Measurements from ENCODE around the gene ZNRF3.
A peak's percentile ranks its signal among the peaks of the same experiment; 100 is the strongest.
"Not testable (repeated sequence)": the region's sequence is repeated elsewhere in the genome, so short reads cannot be mapped to it uniquely, and the experiment has no call there.

Gene ZNRF3

DNA sequence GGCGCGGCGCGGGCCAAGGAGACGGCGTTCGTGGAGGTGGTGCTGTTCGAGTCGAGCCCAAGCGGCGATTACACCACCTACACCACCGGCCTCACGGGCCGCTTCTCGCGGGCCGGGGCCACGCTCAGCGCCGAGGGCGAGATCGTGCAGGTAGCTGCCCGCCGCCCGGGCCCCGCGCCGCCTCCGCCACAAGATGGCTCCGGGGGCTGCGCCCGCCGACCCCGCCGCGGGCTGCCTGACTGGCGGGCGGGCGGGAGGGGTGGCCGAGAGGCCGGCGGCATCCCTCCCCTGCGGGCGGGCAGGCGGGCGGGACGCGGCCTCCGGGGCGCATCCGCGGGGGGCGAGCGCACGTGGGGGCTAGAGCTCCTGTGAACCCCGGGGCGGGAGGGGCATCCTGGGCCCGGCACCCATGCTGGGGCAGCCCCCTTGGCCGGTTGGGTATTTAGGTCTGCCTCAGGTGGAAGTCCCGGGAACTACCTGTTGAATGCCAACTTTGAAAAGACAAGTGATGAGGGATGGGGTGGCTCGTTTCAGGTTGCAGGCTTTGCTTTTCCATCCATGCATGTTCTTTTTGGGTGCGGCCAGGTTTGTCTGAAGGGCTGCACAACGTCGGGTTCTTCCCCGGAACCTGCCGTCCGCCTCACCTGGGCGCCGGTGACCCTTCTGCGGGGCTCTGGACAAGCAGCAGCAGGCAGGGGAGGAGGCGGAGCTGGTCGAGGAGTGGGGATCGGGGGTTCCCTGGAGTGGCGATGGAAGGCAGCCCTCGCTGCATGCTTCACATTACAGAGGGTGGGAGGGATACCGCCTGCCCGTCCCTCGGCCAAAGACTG, 760 bp downstream of the ZNRF3 start:
- DNase-seq (ENCODE audit: low spot score), result peak; percentile 21
- Histone ChIP-seq H3K23ac (ENCODE audit: low read depth, low read length, poor library complexity) (no peak overlapping the region), H3K4ac (ENCODE audit: low read length) (no peak overlapping the region), H3K14ac (ENCODE audit: low read length) (peak overlapping the region; percentile 56), H3K27me3 (ENCODE audit: control insufficient read depth in 3 of 3, insufficient read depth in 3 of 3, low read depth in 1 of 3, low read length in 3 of 3) (no peaks in the 10 kb centered on the region), H2AFZ (ENCODE audit: low read length) (peak overlapping the region; percentile 54), H3K27ac (replicated peaks; ENCODE audit: low read length) (peak overlapping the region; percentile 63), H3K4me3 (ENCODE audit: low read length in 2 of 2) (peak overlapping the region; percentile 67 to 90), H2BK15ac (ENCODE audit: low read length) (peak overlapping the region; percentile 30), H4K8ac (ENCODE audit: low read depth, low read length) (no peak overlapping the region), H3K9me3 (replicated peaks in 1 of 2; ENCODE audit: control insufficient read depth in 2 of 2, insufficient read depth in 1 of 2, low read depth in 1 of 2, low read length in 2 of 2) (peaks cover 0 to 1% of the 10 kb centered on the region in 2 donors), H2AK5ac (ENCODE audit: low read depth, low read length) (peak overlapping the region; percentile 90), H3K4me2 (ENCODE audit: insufficient read depth, low read length, poor library complexity, severe bottlenecking) (peak overlapping the region; percentile 97), H3K36me3 (replicated peaks in 1 of 2; ENCODE audit: control insufficient read depth in 2 of 2, insufficient read depth in 2 of 2, low read length in 2 of 2) (no peaks in the 10 kb centered on the region), H3K9ac (ENCODE audit: low read depth, low read length, poor library complexity) (peak overlapping the region; percentile 96), H2BK120ac (ENCODE audit: low read depth, low read length) (no peak overlapping the region), H3K79me1 (ENCODE audit: low read depth, low read length) (peaks cover 7% of the 10 kb centered on the region), H3K4me1 (ENCODE audit: control insufficient read depth in 2 of 2, insufficient read depth in 1 of 2, low read depth in 1 of 2, low read length in 2 of 2) (peaks cover 10 to 24% of the 10 kb centered on the region in 2 donors), H3K18ac (ENCODE audit: low read length) (peak overlapping the region; percentile 96), H4K91ac (ENCODE audit: low read depth, low read length, poor library complexity) (no peak overlapping the region), H2BK5ac (ENCODE audit: low read length) (peak overlapping the region; percentile 24), H2BK12ac (ENCODE audit: low read length) (no peak overlapping the region)
- WGBS, 2 donors (ENCODE audit: extremely low coverage in 2 of 2, insufficient read length in 2 of 2, insufficient replicate concordance in 1 of 2), result no CpG with 5 or more reads among the region's 78 CpGs

DNA sequence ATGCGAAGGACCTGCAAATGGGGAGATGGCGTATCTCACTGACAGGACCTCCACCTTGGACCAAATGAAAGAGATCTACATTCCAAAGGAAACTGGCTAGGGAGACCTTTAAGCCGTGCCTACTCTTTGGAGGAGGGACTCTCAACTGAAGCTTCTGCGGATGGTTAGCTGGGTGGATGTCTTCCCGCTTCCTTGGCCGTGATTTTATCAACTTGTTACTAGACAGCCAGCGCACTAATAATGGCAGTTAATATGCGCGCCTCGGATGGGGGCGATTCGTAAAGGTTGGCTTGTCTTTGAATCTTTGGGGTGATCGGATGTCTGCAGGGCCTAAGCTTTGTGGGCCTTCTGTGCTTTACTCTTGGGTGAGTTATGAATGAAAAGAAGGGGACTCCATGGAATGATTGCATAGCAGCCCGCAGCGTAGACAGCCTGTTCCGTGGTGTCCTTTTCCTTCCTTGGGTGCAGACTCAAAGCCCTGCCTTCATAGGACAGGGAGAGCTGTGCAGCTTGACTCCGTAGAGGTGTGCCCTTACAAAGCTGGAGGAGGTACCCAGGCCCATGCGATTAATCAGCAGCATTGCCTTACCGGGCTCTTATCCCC, 1.5 kb downstream of the ZNRF3 start:
- Histone ChIP-seq H3K4me1 (ENCODE audit: control insufficient read depth in 2 of 2, insufficient read depth in 1 of 2, low read depth in 1 of 2, low read length in 2 of 2) (peaks cover 10 to 27% of the 10 kb centered on the region in 2 donors), H2AK5ac (ENCODE audit: low read depth, low read length) (no peak overlapping the region), H3K18ac (ENCODE audit: low read length) (no peak overlapping the region), H3K4ac (ENCODE audit: low read length) (no peak overlapping the region), H3K14ac (ENCODE audit: low read length) (peak overlapping the region; percentile 57), H2BK120ac (ENCODE audit: low read depth, low read length) (no peak overlapping the region), H3K4me3 (ENCODE audit: low read length in 2 of 2) (peak overlapping the region; percentile 67 to 90), H2BK15ac (ENCODE audit: low read length) (no peak overlapping the region), H3K27ac (replicated peaks; ENCODE audit: low read length) (no peak overlapping the region), H3K36me3 (replicated peaks in 1 of 2; ENCODE audit: control insufficient read depth in 2 of 2, insufficient read depth in 2 of 2, low read length in 2 of 2) (peaks cover 0 to 4% of the 10 kb centered on the region in 2 donors), H2BK12ac (ENCODE audit: low read length) (no peak overlapping the region), H3K4me2 (ENCODE audit: insufficient read depth, low read length, poor library complexity, severe bottlenecking) (peak overlapping the region; percentile 97), H3K79me1 (ENCODE audit: low read depth, low read length) (peaks cover 9% of the 10 kb centered on the region), H3K27me3 (ENCODE audit: control insufficient read depth in 3 of 3, insufficient read depth in 3 of 3, low read depth in 1 of 3, low read length in 3 of 3) (no peaks in the 10 kb centered on the region), H2BK5ac (ENCODE audit: low read length) (no peak overlapping the region), H3K9ac (ENCODE audit: low read depth, low read length, poor library complexity) (no peak overlapping the region), H3K23ac (ENCODE audit: low read depth, low read length, poor library complexity) (no peak overlapping the region), H2AFZ (ENCODE audit: low read length) (no peak overlapping the region), H4K8ac (ENCODE audit: low read depth, low read length) (no peak overlapping the region), H4K91ac (ENCODE audit: low read depth, low read length, poor library complexity) (no peak overlapping the region), H3K9me3 (replicated peaks in 1 of 2; ENCODE audit: control insufficient read depth in 2 of 2, insufficient read depth in 1 of 2, low read depth in 1 of 2, low read length in 2 of 2) (peaks cover 0 to 1% of the 10 kb centered on the region in 2 donors)
- WGBS, 2 donors (ENCODE audit: extremely low coverage in 2 of 2, insufficient read length in 2 of 2, insufficient replicate concordance in 1 of 2), result no CpG with 5 or more reads among the region's 19 CpGs
- no peak for DNase-seq (ENCODE audit: low spot score)

DNA sequence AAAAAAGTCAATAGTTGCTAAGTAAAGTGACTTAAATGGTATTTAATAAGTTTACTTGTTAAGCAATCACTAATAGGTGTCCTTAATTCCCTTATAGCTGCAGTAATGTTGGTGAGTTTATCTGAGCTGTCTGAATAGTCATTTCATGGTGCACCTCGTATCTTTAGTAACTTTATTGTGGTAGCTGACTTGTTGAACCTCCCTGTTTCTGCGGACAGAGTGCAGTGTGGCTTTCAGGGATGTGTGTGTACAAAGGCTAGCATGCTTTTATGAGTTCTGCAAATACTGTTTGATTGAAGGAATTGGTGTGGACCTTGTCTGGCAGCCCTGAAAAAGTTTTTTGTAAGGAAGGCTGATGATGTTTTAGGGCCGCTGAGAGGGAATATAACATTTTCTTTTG, 2.6 kb downstream of the ZNRF3 start:
- H2BK120ac ChIP-seq (ENCODE audit: low read depth, low read length), result no peak overlapping the region
- no peak overlapping the region for H3K18ac ChIP-seq (ENCODE audit: low read length)
- no CpG with 5 or more reads among the region's 3 CpGs for WGBS, 2 donors (ENCODE audit: extremely low coverage in 2 of 2, insufficient read length in 2 of 2, insufficient replicate concordance in 1 of 2)
- H3K9me3 ChIP-seq (replicated peaks in 1 of 2; ENCODE audit: control insufficient read depth in 2 of 2, insufficient read depth in 1 of 2, low read depth in 1 of 2, low read length in 2 of 2), result peaks cover 0 to 1% of the 10 kb centered on the region in 2 donors
- no peak overlapping the region for H3K23ac ChIP-seq (ENCODE audit: low read depth, low read length, poor library complexity)
- H4K8ac ChIP-seq (ENCODE audit: low read depth, low read length), result no peak overlapping the region
- no peak overlapping the region for H3K4me2 ChIP-seq (ENCODE audit: insufficient read depth, low read length, poor library complexity, severe bottlenecking)
- no peak overlapping the region for H2AFZ ChIP-seq (ENCODE audit: low read length)
- H2BK5ac ChIP-seq (ENCODE audit: low read length), result no peak overlapping the region
- DNase-seq (ENCODE audit: low spot score), result no peak
- H2BK15ac ChIP-seq (ENCODE audit: low read length), result no peak overlapping the region
- H3K27me3 ChIP-seq (ENCODE audit: control insufficient read depth in 3 of 3, insufficient read depth in 3 of 3, low read depth in 1 of 3, low read length in 3 of 3), result no peaks in the 10 kb centered on the region
- no peak overlapping the region for H4K91ac ChIP-seq (ENCODE audit: low read depth, low read length, poor library complexity)
- no peak overlapping the region for H2BK12ac ChIP-seq (ENCODE audit: low read length)
- H3K4me3 ChIP-seq (ENCODE audit: low read length in 2 of 2), result peak overlapping the region in 1 of 2 donors; percentile 67
- H3K36me3 ChIP-seq (replicated peaks in 1 of 2; ENCODE audit: control insufficient read depth in 2 of 2, insufficient read depth in 2 of 2, low read length in 2 of 2), result peaks cover 0 to 7% of the 10 kb centered on the region in 2 donors
- H2AK5ac ChIP-seq (ENCODE audit: low read depth, low read length), result no peak overlapping the region
- H3K27ac ChIP-seq (replicated peaks; ENCODE audit: low read length), result no peak overlapping the region
- no peak overlapping the region for H3K4ac ChIP-seq (ENCODE audit: low read length)
- H3K9ac ChIP-seq (ENCODE audit: low read depth, low read length, poor library complexity), result no peak overlapping the region
- H3K14ac ChIP-seq (ENCODE audit: low read length), result no peak overlapping the region
- peaks cover 10 to 27% of the 10 kb centered on the region in 2 donors for H3K4me1 ChIP-seq (ENCODE audit: control insufficient read depth in 2 of 2, insufficient read depth in 1 of 2, low read depth in 1 of 2, low read length in 2 of 2)
- H3K79me1 ChIP-seq (ENCODE audit: low read depth, low read length), result peaks cover 9% of the 10 kb centered on the region

DNA sequence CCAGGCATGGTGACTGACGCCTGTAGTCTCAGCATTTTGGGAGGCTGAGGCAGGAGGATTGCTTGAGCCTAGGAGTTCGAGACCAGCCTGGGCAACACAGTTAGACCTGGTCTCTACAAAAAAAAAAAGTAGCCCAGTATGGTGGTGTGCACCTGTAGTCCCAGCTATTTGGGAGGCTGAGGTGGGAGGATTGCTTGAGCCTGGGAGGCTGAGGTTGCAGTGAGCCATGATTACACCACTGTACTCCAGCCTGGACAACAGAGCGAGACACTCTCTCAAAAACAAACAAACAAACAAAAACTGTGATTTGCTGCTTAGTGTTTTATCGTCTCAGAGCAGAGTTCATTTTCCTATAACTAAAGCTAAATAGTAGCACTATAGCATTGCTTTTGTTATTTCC, 3.3 kb downstream of the ZNRF3 start:
- not testable (repeated sequence) for H3K4ac ChIP-seq (ENCODE audit: low read length); H2BK12ac ChIP-seq (ENCODE audit: low read length); H2AFZ ChIP-seq (ENCODE audit: low read length); H4K91ac ChIP-seq (ENCODE audit: low read depth, low read length, poor library complexity); H3K14ac ChIP-seq (ENCODE audit: low read length); H2BK120ac ChIP-seq (ENCODE audit: low read depth, low read length); H3K9me3 ChIP-seq (replicated peaks in 1 of 2; ENCODE audit: control insufficient read depth in 2 of 2, insufficient read depth in 1 of 2, low read depth in 1 of 2, low read length in 2 of 2); H3K27ac ChIP-seq (replicated peaks; ENCODE audit: low read length); H3K23ac ChIP-seq (ENCODE audit: low read depth, low read length, poor library complexity); H4K8ac ChIP-seq (ENCODE audit: low read depth, low read length); H3K4me3 ChIP-seq (ENCODE audit: low read length in 2 of 2); H3K9ac ChIP-seq (ENCODE audit: low read depth, low read length, poor library complexity); H2AK5ac ChIP-seq (ENCODE audit: low read depth, low read length); H3K18ac ChIP-seq (ENCODE audit: low read length); H3K4me2 ChIP-seq (ENCODE audit: insufficient read depth, low read length, poor library complexity, severe bottlenecking); H2BK15ac ChIP-seq (ENCODE audit: low read length); H2BK5ac ChIP-seq (ENCODE audit: low read length); DNase-seq (ENCODE audit: low spot score); H3K27me3 ChIP-seq (ENCODE audit: control insufficient read depth in 3 of 3, insufficient read depth in 3 of 3, low read depth in 1 of 3, low read length in 3 of 3); H3K79me1 ChIP-seq (ENCODE audit: low read depth, low read length)
- WGBS, 2 donors (ENCODE audit: extremely low coverage in 2 of 2, insufficient read length in 2 of 2, insufficient replicate concordance in 1 of 2), result no CpG with 5 or more reads among the region's 4 CpGs
- H3K4me1 ChIP-seq (ENCODE audit: control insufficient read depth in 2 of 2, insufficient read depth in 1 of 2, low read depth in 1 of 2, low read length in 2 of 2), result peaks cover 10 to 30% of the 10 kb centered on the region in 2 donors
- H3K36me3 ChIP-seq (replicated peaks in 1 of 2; ENCODE audit: control insufficient read depth in 2 of 2, insufficient read depth in 2 of 2, low read length in 2 of 2), result peaks cover 0 to 11% of the 10 kb centered on the region in 2 donors
